ENCODE results near the gene KHDC4.
"Not testable (repeated sequence)": the region's sequence is repeated elsewhere in the genome, so short reads cannot be mapped to it uniquely, and the experiment has no call there.

Gene KHDC4

GRCh38 chr1:155940482-155940992 is 6.3 kb upstream of the KHDC4 start:
- no peak for DNase-seq

- no peak for DNase-seq
Measured at GRCh38 chr1:155938220-155938627, 4.0 kb upstream of the KHDC4 start.

GRCh38 chr1:155934936-155935590 is 850 bp upstream of the KHDC4 start:
- DNase-seq = no peak

- no peak for DNase-seq
Measured at GRCh38 chr1:155933591-155934096, 569 bp downstream of the KHDC4 start.

- DNase-seq = no peak
Measured at GRCh38 chr1:155932487-155932886, 1.7 kb downstream of the KHDC4 start.

- DNase-seq = no peak
Measured at GRCh38 chr1:155932081-155932480, 2.1 kb downstream of the KHDC4 start.

- DNase-seq = no peak
Measured at GRCh38 chr1:155931332-155932038, 2.7 kb downstream of the KHDC4 start.

GRCh38 chr1:155930725-155931124 is 3.5 kb downstream of the KHDC4 start:
- DNase-seq = not testable (repeated sequence)

GRCh38 chr1:155929057-155929456 is 5.2 kb downstream of the KHDC4 start:
- DNase-seq = no peak

GRCh38 chr1:155925506-155925905 is 8.7 kb downstream of the KHDC4 start:
- no peak for DNase-seq

GRCh38 chr1:155920717-155921116 is 13.5 kb downstream of the KHDC4 start:
- no peak for DNase-seq

GRCh38 chr1:155919801-155920200 is 14.4 kb downstream of the KHDC4 start:
- DNase-seq = no peak

GRCh38 chr1:155918660-155919059 is 15.6 kb downstream of the KHDC4 start:
- no peak for DNase-seq

- no peak for DNase-seq
Measured at GRCh38 chr1:155913969-155914757, 20.1 kb downstream of the KHDC4 start.

GRCh38 chr1:155912056-155912536 is 22.1 kb downstream of the KHDC4 start:
- no peak for DNase-seq

- peak; percentile 84 for DNase-seq
Measured at GRCh38 chr1:155911156-155912055, 22.8 kb downstream of the KHDC4 start, which contains the start of gene RIT1. RIT1 (minus strand) TSS chr1:155911349; CDS start chr1:155910761, 588 bp downstream.

GRCh38 chr1:155910621-155911121 is 23.5 kb downstream of the KHDC4 start:
- no peak for DNase-seq

GRCh38 chr1:155909894-155910293 is 24.3 kb downstream of the KHDC4 start:
- DNase-seq = no peak

GRCh38 chr1:155904261-155904660 is 30.0 kb downstream of the KHDC4 start:
- DNase-seq = no peak

GRCh38 chr1:155900161-155900560 is 34.1 kb downstream of the KHDC4 start:
- DNase-seq = no peak

- DNase-seq = no peak
Measured at GRCh38 chr1:155899683-155900082, 34.5 kb downstream of the KHDC4 start.

- DNase-seq = no peak
Measured at GRCh38 chr1:155898888-155899287, 35.3 kb downstream of the KHDC4 start.
